NCI-H2227 treated with DMSO at 0.1 percent for 48 hours (cell line): Measurements from ENCODE around the gene RB1.

Source experiments
- DNase-seq: peaks from one replicate; lab custom pipeline; 2025; lab: John Stamatoyannopoulos, UW

RB1 gene

GRCh38 chr13:48496271-48497161 lies 193.0 kb downstream of the RB1 start:
- no peak for DNase-seq

- no peak for DNase-seq
Observed at GRCh38 chr13:48497669-48498068, 194.1 kb downstream of the RB1 start.

- no peak for DNase-seq
Observed at GRCh38 chr13:48500652-48501197, 197.2 kb downstream of the RB1 start.

- DNase-seq = no peak
Observed at GRCh38 chr13:48501705-48502104, 198.2 kb downstream of the RB1 start.

GRCh38 chr13:48502601-48503319 lies 199.2 kb downstream of the RB1 start:
- DNase-seq = no peak

GRCh38 chr13:48504606-48505005 lies 201.1 kb downstream of the RB1 start:
- DNase-seq = no peak

GRCh38 chr13:48505012-48505411 lies 201.5 kb downstream of the RB1 start:
- no peak for DNase-seq

GRCh38 chr13:48505597-48506091 lies 202.1 kb downstream of the RB1 start:
- DNase-seq = no peak

- DNase-seq = no peak
Observed at GRCh38 chr13:48506092-48506701, 202.6 kb downstream of the RB1 start.

- no peak for DNase-seq
Observed at GRCh38 chr13:48507021-48507420, 203.5 kb downstream of the RB1 start.

GRCh38 chr13:48508011-48508410 lies 204.5 kb downstream of the RB1 start:
- DNase-seq = no peak

- DNase-seq = no peak
Observed at GRCh38 chr13:48510698-48511097, 207.1 kb downstream of the RB1 start.

GRCh38 chr13:48511621-48512230 lies 208.2 kb downstream of the RB1 start:
- no peak for DNase-seq

- DNase-seq = no peak
Observed at GRCh38 chr13:48514793-48515192, 211.2 kb downstream of the RB1 start.

GRCh38 chr13:48515732-48516131 lies 212.2 kb downstream of the RB1 start:
- DNase-seq = no peak

GRCh38 chr13:48518083-48518482 lies 214.5 kb downstream of the RB1 start:
- DNase-seq = no peak

GRCh38 chr13:48526286-48526685 lies 222.7 kb downstream of the RB1 start:
- DNase-seq = no peak

GRCh38 chr13:48527955-48528354 lies 224.4 kb downstream of the RB1 start:
- no peak for DNase-seq

GRCh38 chr13:48528720-48529119 lies 225.2 kb downstream of the RB1 start:
- DNase-seq = no peak

- DNase-seq = no peak
Observed at GRCh38 chr13:48530833-48531232, 227.3 kb downstream of the RB1 start.
